ENCODE measurements around the gene ADH5. TPM values are rescaled to one million over a fixed set of nuclear protein-coding genes. Genes with fewer than 3 reads are reported as not detected.

Gene ADH5
- total and polyA plus RNA-seq, 10 of the 15 experiments (the other 5 are each of a cell fraction or from before 2014, with no cell fraction given): 48.5 to 159 (median 95.3) TPM

DNA sequence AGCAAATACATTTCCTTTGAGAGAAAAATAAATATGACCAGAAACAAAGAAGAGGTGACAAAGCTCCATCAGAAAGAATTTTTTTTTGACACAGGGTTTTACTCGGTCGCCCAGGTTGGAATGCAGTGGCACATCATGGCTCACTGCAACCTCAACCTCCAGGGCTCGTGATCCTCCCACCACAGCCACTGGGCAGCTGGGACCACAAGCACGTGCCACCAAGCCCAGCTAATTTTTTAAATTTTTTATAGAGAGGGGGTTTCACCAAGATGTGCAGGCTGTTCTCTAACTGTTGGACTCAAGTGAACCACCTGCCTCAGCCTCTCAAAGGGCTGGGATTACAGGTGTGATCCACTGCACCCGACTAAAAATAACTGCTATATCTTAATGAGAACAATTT is 10.3 kb downstream of the ADH5 start:
- no peak overlapping the region for H3K4me2 ChIP-seq (ENCODE audit: control insufficient read depth, insufficient read depth)
- no peak overlapping the region for H3K27ac ChIP-seq (ENCODE audit: control insufficient read depth, insufficient read depth)
- H2AFZ ChIP-seq (ENCODE audit: control insufficient read depth, low read depth, low read length): no peak overlapping the region
- H3K9ac ChIP-seq (ENCODE audit: control insufficient read depth, insufficient read depth, low read length): no peak overlapping the region
- ATAC-seq (no peak), DNase-seq (ENCODE audit: low read depth, low spot score) (no peak), FAIRE-seq (no peak)
- WGBS (ENCODE audit: insufficient coverage, insufficient replicate concordance, low lambda C conversion rate, missing lambda C conversion rate): 98% methylated on average over 5 of the region's 5 CpGs
- no peak overlapping the region for H3K4me3 ChIP-seq
- no peaks in the 10 kb centered on the region for H4K20me1 ChIP-seq (ENCODE audit: control insufficient read depth, insufficient read depth)
- H3K4me1 ChIP-seq (ENCODE audit: control insufficient read depth, insufficient read depth, low read length): no peaks in the 10 kb centered on the region
- no peaks in the 10 kb centered on the region for H3K27me3 ChIP-seq (replicated peaks in 1 of 2; ENCODE audit: control insufficient read depth in 2 of 2, insufficient read depth in 2 of 2, low read length in 1 of 2)
- in situ Hi-C loops (cut with MboI): loop anchor here (25.0 kb wide), 1 partner anchor 859 kb away; the partner anchor contains the start of gene DNAJB14
- H3K79me2 ChIP-seq (ENCODE audit: control insufficient read depth, insufficient read depth, low read length): no peaks in the 10 kb centered on the region
- intact Hi-C loops (cut with micrococcal nuclease; ENCODE audit: unreplicated experiment): no loop called here
- RAD21 ChIA-PET (ENCODE audit: unreplicated experiment): no interaction called here
- SMC1A ChIA-PET (ENCODE audit: uncharacterized antibody, unreplicated experiment): interaction anchor here (1.0 to 1.3 kb wide), 2 partner anchors 22 to 326 kb away, joined by 4 read pairs; no protein-coding TSS in a partner anchor
- POLR2A ChIA-PET: no interaction called here
- H3K36me3 ChIP-seq (ENCODE audit: control insufficient read depth in 2 of 2, insufficient read depth in 2 of 2, low read length in 1 of 2): peaks cover 1 to 22% of the 10 kb centered on the region in 2 experiments; a peak in 3 of 4 replicates
- TF ChIP-seq EP300 (IDR thresholded peaks at IDR 0.05; ENCODE audit: borderline replicate concordance in 1 of 2, control insufficient read depth in 1 of 2, low read depth in 2 of 2, low read length in 2 of 2): no peak
- TF ChIP-seq BRCA1 (IDR thresholded peaks at IDR 0.05; ENCODE audit: low read depth, low read length): no peak
- TF ChIP-seq, protein P1, sequence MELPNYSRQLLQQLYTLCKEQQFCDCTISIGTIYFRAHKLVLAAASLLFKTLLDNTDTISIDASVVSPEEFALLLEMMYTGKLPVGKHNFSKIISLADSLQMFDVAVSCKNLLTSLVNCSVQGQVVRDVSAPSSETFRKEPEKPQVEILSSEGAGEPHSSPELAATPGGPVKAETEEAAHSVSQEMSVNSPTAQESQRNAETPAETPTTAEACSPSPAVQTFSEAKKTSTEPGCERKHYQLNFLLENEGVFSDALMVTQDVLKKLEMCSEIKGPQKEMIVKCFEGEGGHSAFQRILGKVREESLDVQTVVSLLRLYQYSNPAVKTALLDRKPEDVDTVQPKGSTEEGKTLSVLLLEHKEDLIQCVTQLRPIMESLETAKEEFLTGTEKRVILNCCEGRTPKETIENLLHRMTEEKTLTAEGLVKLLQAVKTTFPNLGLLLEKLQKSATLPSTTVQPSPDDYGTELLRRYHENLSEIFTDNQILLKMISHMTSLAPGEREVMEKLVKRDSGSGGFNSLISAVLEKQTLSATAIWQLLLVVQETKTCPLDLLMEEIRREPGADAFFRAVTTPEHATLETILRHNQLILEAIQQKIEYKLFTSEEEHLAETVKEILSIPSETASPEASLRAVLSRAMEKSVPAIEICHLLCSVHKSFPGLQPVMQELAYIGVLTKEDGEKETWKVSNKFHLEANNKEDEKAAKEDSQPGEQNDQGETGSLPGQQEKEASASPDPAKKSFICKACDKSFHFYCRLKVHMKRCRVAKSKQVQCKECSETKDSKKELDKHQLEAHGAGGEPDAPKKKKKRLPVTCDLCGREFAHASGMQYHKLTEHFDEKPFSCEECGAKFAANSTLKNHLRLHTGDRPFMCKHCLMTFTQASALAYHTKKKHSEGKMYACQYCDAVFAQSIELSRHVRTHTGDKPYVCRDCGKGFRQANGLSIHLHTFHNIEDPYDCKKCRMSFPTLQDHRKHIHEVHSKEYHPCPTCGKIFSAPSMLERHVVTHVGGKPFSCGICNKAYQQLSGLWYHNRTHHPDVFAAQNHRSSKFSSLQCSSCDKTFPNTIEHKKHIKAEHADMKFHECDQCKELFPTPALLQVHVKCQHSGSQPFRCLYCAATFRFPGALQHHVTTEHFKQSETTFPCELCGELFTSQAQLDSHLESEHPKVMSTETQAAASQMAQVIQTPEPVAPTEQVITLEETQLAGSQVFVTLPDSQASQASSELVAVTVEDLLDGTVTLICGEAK (IDR thresholded peaks at IDR 0.05; ENCODE audit: borderline replicate concordance): no peak
- TF ChIP-seq ZNF207 (IDR thresholded peaks at IDR 0.05; ENCODE audit: borderline replicate concordance): no peak
- TF ChIP-seq, protein P2, sequence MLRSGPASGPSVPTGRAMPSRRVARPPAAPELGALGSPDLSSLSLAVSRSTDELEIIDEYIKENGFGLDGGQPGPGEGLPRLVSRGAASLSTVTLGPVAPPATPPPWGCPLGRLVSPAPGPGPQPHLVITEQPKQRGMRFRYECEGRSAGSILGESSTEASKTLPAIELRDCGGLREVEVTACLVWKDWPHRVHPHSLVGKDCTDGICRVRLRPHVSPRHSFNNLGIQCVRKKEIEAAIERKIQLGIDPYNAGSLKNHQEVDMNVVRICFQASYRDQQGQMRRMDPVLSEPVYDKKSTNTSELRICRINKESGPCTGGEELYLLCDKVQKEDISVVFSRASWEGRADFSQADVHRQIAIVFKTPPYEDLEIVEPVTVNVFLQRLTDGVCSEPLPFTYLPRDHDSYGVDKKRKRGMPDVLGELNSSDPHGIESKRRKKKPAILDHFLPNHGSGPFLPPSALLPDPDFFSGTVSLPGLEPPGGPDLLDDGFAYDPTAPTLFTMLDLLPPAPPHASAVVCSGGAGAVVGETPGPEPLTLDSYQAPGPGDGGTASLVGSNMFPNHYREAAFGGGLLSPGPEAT (IDR thresholded peaks at IDR 0.05; ENCODE audit: low read depth): no peak
- H3K9me3 ChIP-seq (replicated peaks; ENCODE audit: control insufficient read depth, insufficient read depth, low read length): no peaks in the 10 kb centered on the region
- CTCF ChIA-PET: interaction anchor here (1.0 to 2.1 kb wide), 2 partner anchors 22 to 157 kb away, joined by 3 to 9 read pairs; no protein-coding TSS in a partner anchor
- BruUV-seq (replicated peaks): no TSS peak

Measured in GM12878 (cell line).